Stomach (tissue), 9 donors: ENCODE results near the gene AIF1. TPM values are rescaled to one million over a fixed set of nuclear protein-coding genes. Genes with fewer than 3 reads are reported as not detected.

Source experiments
- DNase-seq, 2 donors: peaks; one replicate each; pipeline versions ENCODE4 v3.0.0 to v3.0.0-alpha.2; 2013 to 2019
- H3K27ac ChIP-seq, 5 donors: fragments of 200-600 bp in 4 of 5; sonication (generic) in 4 of 5; one replicate each; pipeline ENCODE4 v1.5.1; 2013 to 2019; ENCODE audit warnings: mild to moderate bottlenecking in 1 of 5, moderate library complexity in 1 of 5
- H3K27me3 ChIP-seq, 3 donors: fragments of 200-600 bp; sonication (generic); one replicate each; pipeline ENCODE4 v1.5.1; 2017 to 2019; ENCODE audit warnings: mixed run types in 1 of 3
- H3K36me3 ChIP-seq, 4 donors: fragments of 200-600 bp; sonication (generic); 1 replicate in 3 of 4; 2 replicates in 1 of 4; pipeline ENCODE4 v1.5.1; 2016 to 2019
- H3K4me1 ChIP-seq, 4 donors: fragments of 200-600 bp; sonication (generic); one replicate each; pipeline ENCODE4 v1.5.1; 2016 to 2019
- H3K4me3 ChIP-seq, 4 donors: fragments of 200-600 bp; sonication (generic) in 3 of 4; one replicate each; pipeline ENCODE4 v1.5.1; 2016 to 2019; ENCODE audit warnings: mild to moderate bottlenecking in 1 of 4
- H3K9me3 ChIP-seq, 4 donors: fragments of 200-600 bp; sonication (generic); one replicate each; pipeline ENCODE4 v1.5.1; 2016 to 2019
- EP300 ChIP-seq: sonication (generic); formaldehyde crosslinking; IDR thresholded peaks from one replicate; pipeline ENCODE4 v1.6.1; 2017; ENCODE audit warnings: antibody characterized with exemption
- POLR2A ChIP-seq, 4 donors: fragments of 450-650 bp; IDR thresholded peaks; one replicate each; pipeline ENCODE4 v1.6.1; 2016; ENCODE audit warnings: antibody characterized with exemption in 4 of 4, control low read depth in 2 of 4, mild to moderate bottlenecking in 1 of 4, moderate library complexity in 1 of 4
- POLR2AphosphoS5 ChIP-seq, 3 donors: sonication (generic); formaldehyde crosslinking; IDR thresholded peaks; one replicate each; pipeline ENCODE4 v1.6.1; 2016; ENCODE audit warnings: antibody characterized with exemption in 3 of 3
- WGBS, 5 donors: extraction: QIAGEN DNeasy Blood & Tissue Kit in 3 of 5; methylation state at CpG; one replicate each; pipeline versions ENCODE4 v1.1.5 to v1.1.7; 2013 to 2018; 5-methylcytosine and 5-hydroxymethylcytosine counted together
- intact Hi-C: fragments of 100-400 bp; cut with DNase I; formaldehyde crosslinking; loops from one replicate; pipeline ENCODE4 v1.15.1; 2023; ENCODE audit warnings: low total_unique reads
- polyA plus RNA-seq, 3 donors: library from polyadenylated mRNA; stranded (reverse); fragments of 200-250 nt; gene quantifications; one replicate each; pipeline ENCODE4 v1.2.3, GENCODE V29; 2013
- total RNA-seq, 5 donors: library from RNA; depleted of rRNA; stranded (reverse); fragments of >200 nt; gene quantifications; one replicate each; pipeline versions ENCODE4 v1.1.0 to v1.2.3, GENCODE V29; 2014 to 2016
- TF ChIP-seq, protein P1 (sequence below), 7 experiments: fragments of 450-650 bp in 4 of 7; fragments of 200-600 bp in 3 of 7; sonication (generic) in 3 of 7; IDR thresholded peaks; one replicate each; pipeline ENCODE4 v1.5.1; 2016 to 2019; ENCODE audit warnings: antibody characterized with exemption in 7 of 7, control low read depth in 2 of 7, mild to moderate bottlenecking in 1 of 7
- donor health status: healthy with polysubstance abuse.
- donor health status: Bipolar disorder and iron deficiency.
- donor health status: healthy.

Gene AIF1
- total and polyA plus RNA-seq, 8 donors = 3.2 to 74.2 (median 28.2) TPM; not detected in 1

GRCh38 chr6:31639043-31639442 is 24.0 kb downstream of the AIF1 start:
- H3K27ac ChIP-seq = no peak overlapping the region
- H3K4me3 ChIP-seq = no peak overlapping the region
- intact Hi-C loops = no loop called here
- WGBS, 5 donors = 72 to 81% (median 78%) methylated on average over 9 of the region's 9 CpGs
- no peaks in the 10 kb centered on the region for H3K9me3 ChIP-seq
- H3K36me3 ChIP-seq = peaks cover 92 to 100% (median 100%) of the 10 kb centered on the region in 4 donors
- no peaks in the 10 kb centered on the region for H3K4me1 ChIP-seq
- TF ChIP-seq EP300 (no peak), POLR2AphosphoS5 (IDR thresholded peaks at IDR 0.05) (no peak), POLR2A (IDR thresholded peaks at IDR 0.05) (no peak)
- TF ChIP-seq, protein P1, sequence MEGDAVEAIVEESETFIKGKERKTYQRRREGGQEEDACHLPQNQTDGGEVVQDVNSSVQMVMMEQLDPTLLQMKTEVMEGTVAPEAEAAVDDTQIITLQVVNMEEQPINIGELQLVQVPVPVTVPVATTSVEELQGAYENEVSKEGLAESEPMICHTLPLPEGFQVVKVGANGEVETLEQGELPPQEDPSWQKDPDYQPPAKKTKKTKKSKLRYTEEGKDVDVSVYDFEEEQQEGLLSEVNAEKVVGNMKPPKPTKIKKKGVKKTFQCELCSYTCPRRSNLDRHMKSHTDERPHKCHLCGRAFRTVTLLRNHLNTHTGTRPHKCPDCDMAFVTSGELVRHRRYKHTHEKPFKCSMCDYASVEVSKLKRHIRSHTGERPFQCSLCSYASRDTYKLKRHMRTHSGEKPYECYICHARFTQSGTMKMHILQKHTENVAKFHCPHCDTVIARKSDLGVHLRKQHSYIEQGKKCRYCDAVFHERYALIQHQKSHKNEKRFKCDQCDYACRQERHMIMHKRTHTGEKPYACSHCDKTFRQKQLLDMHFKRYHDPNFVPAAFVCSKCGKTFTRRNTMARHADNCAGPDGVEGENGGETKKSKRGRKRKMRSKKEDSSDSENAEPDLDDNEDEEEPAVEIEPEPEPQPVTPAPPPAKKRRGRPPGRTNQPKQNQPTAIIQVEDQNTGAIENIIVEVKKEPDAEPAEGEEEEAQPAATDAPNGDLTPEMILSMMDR (IDR thresholded peaks at IDR 0.05) = no peak
- no peak for DNase-seq
- H3K27me3 ChIP-seq = no peaks in the 10 kb centered on the region

DNA sequence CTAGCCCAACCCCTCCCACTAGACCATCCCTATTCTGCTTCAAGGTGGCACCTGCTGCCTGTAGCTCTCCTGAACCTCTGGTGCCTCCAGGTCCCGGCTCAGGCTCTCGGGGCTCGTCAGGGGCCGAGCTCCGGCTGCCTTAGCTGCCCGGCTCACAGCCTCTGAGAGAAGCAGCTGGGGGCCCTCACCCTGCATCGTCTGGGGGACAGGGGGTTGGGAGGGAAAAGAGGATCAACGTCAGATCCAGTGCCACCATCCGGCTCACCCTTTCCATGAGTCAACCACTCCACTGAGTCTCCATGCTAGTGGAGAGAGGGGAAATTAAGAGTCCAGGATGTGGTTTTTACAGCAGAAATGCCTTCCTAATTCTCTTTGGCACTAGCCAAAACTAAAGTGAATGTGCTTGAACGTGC is 24.4 kb downstream of the AIF1 start:
- no peak for DNase-seq
- no peak overlapping the region for H3K27ac ChIP-seq
- no peak overlapping the region for H3K4me3 ChIP-seq
- no peak for TF ChIP-seq POLR2AphosphoS5 (IDR thresholded peaks at IDR 0.05)
- no peak for TF ChIP-seq EP300
- TF ChIP-seq, protein P1 (IDR thresholded peaks at IDR 0.05) = no peak
- no peak for TF ChIP-seq POLR2A (IDR thresholded peaks at IDR 0.05)
- WGBS, 5 donors = 59 to 85% (median 70%) methylated on average over 6 to 10 of the region's 10 CpGs
- no peaks in the 10 kb centered on the region for H3K27me3 ChIP-seq
- intact Hi-C loops = no loop called here
- no peaks in the 10 kb centered on the region for H3K9me3 ChIP-seq
- H3K36me3 ChIP-seq = peaks cover 92 to 100% (median 100%) of the 10 kb centered on the region in 4 donors
- H3K4me1 ChIP-seq = no peaks in the 10 kb centered on the region

- TF ChIP-seq EP300 = no peak
- TF ChIP-seq, protein P1 (IDR thresholded peaks at IDR 0.05) = no peak
- TF ChIP-seq POLR2A (IDR thresholded peaks at IDR 0.05) = no peak
- TF ChIP-seq POLR2AphosphoS5 (IDR thresholded peaks at IDR 0.05) = no peak
- Histone ChIP-seq H3K36me3 (peaks cover 91 to 100% (median 100%) of the 10 kb centered on the region in 4 donors), H3K27ac (no peak overlapping the region), H3K4me1 (no peaks in the 10 kb centered on the region), H3K9me3 (no peaks in the 10 kb centered on the region), H3K4me3 (no peak overlapping the region), H3K27me3 (no peaks in the 10 kb centered on the region)
- DNase-seq = no peak
- 93 to 99% (median 95%) methylated on average over 6 of the region's 6 CpGs for WGBS, 5 donors
- intact Hi-C loops = no loop called here
Observed at GRCh38 chr6:31640612-31641011, 25.6 kb downstream of the AIF1 start.

GRCh38 chr6:31641370-31641769 is 26.3 kb downstream of the AIF1 start:
- TF ChIP-seq EP300 (no peak), POLR2A (IDR thresholded peaks at IDR 0.05) (no peak), POLR2AphosphoS5 (IDR thresholded peaks at IDR 0.05) (no peak)
- TF ChIP-seq, protein P1 (IDR thresholded peaks at IDR 0.05) = no peak
- intact Hi-C loops = no loop called here
- 82 to 93% (median 89%) methylated on average over 4 of the region's 4 CpGs for WGBS, 5 donors
- Histone ChIP-seq H3K27ac (no peak overlapping the region), H3K4me3 (no peak overlapping the region), H3K4me1 (no peaks in the 10 kb centered on the region), H3K36me3 (peaks cover 91 to 100% (median 100%) of the 10 kb centered on the region in 4 donors), H3K9me3 (no peaks in the 10 kb centered on the region), H3K27me3 (no peaks in the 10 kb centered on the region)
- DNase-seq = no peak
